Naive thymus-derived CD4-positive, alpha-beta T cell (primary cell): ENCODE data around the gene CDKAL1. TPM values are rescaled to one million over a fixed set of nuclear protein-coding genes. Genes with fewer than 3 reads are reported as not detected.

Source experiments
- ATAC-seq: fragments of 150-1000 bp; cut with Tn5 transposase; 2 replicates; pipeline ENCODE4 v1.10.0; 2021; ENCODE audit warnings: mild to moderate bottlenecking, moderate library complexity
- CTCF ChIA-PET: fragments of 350-600 bp; sonication (Branson Sonifier 250); formaldehyde crosslinking; loops from one replicate; lab custom pipeline; 2021; ENCODE audit warnings: antibody characterized with exemption; lab: Charles Lee
- POLR2A ChIA-PET: fragments of 350-600 bp; sonication (Branson Sonifier 250); formaldehyde crosslinking; loops from one replicate; lab custom pipeline; 2021; ENCODE audit warnings: antibody characterized with exemption, inconsistent platforms; lab: Charles Lee
- DNase-seq, 9 donors: peaks; one replicate each; pipeline versions ENCODE4 v3.0.0 to v3.0.0-alpha.2; 2020 to 2022; ENCODE audit warnings: mixed read lengths in 1 of 9
- H3K27ac ChIP-seq: one replicate; pipeline ENCODE4 v1.7.0; 2013; ENCODE audit warnings: mild to moderate bottlenecking, low read depth, low read length, moderate library complexity
- H3K27me3 ChIP-seq, 2 donors: one replicate each; pipeline ENCODE4 v1.7.0; 2013; ENCODE audit warnings: low read length in 2 of 2, mild to moderate bottlenecking in 2 of 2, moderate library complexity in 2 of 2; ENCODE audit not compliant: control insufficient read depth in 2 of 2, insufficient read depth in 2 of 2
- H3K36me3 ChIP-seq, 3 experiments: 1 replicate in 2 of 3; 2 replicates in 1 of 3; pipeline ENCODE4 v1.7.0; 2013; ENCODE audit warnings: low read length in 3 of 3, mild to moderate bottlenecking in 3 of 3, moderate library complexity in 1 of 3; ENCODE audit not compliant: insufficient read depth in 3 of 3, control insufficient read depth in 2 of 3
- H3K4me1 ChIP-seq, 2 donors: one replicate each; pipeline ENCODE4 v1.7.0; 2013; ENCODE audit warnings: low read length in 2 of 2, mild to moderate bottlenecking in 2 of 2, moderate library complexity in 1 of 2; ENCODE audit not compliant: control insufficient read depth in 2 of 2, insufficient read depth in 2 of 2
- H3K4me3 ChIP-seq: 2 replicates; pipeline ENCODE4 v1.7.0; 2013; ENCODE audit warnings: mild to moderate bottlenecking, low read length
- H3K9me3 ChIP-seq, 3 experiments: 1 replicate in 2 of 3; 2 replicates in 1 of 3; pipeline ENCODE4 v1.7.0; 2013; ENCODE audit warnings: low read length in 3 of 3; ENCODE audit not compliant: control insufficient read depth in 2 of 3
- H3K27ac Mint-ChIP-seq, 9 donors: one replicate each; pipeline ENCODE4 v1.8.0; 2020 to 2022; ENCODE audit warnings: mixed read lengths in 9 of 9, mild to moderate bottlenecking in 8 of 9, moderate library complexity in 5 of 9, inconsistent platforms in 2 of 9
- H3K27me3 Mint-ChIP-seq, 5 donors: one replicate each; pipeline ENCODE4 v1.8.0; 2021 to 2022; ENCODE audit warnings: mixed read lengths in 5 of 5, mild to moderate bottlenecking in 1 of 5
- H3K36me3 Mint-ChIP-seq, 5 donors: one replicate each; pipeline ENCODE4 v1.8.0; 2020 to 2022; ENCODE audit warnings: mixed read lengths in 5 of 5, mild to moderate bottlenecking in 3 of 5, inconsistent platforms in 1 of 5
- H3K4me1 Mint-ChIP-seq, 7 donors: one replicate each; pipeline ENCODE4 v1.8.0; 2020 to 2022; ENCODE audit warnings: mixed read lengths in 7 of 7, mild to moderate bottlenecking in 3 of 7, inconsistent platforms in 1 of 7
- H3K4me3 Mint-ChIP-seq, 10 donors: one replicate each; pipeline ENCODE4 v1.8.0; 2020 to 2022; ENCODE audit warnings: mild to moderate bottlenecking in 10 of 10, mixed read lengths in 10 of 10, moderate library complexity in 6 of 10, inconsistent platforms in 2 of 10
- H3K9me3 Mint-ChIP-seq, 11 donors: one replicate each; pipeline ENCODE4 v1.8.0; 2020 to 2022; ENCODE audit warnings: mixed read lengths in 11 of 11, mild to moderate bottlenecking in 4 of 11, inconsistent platforms in 1 of 11, moderate library complexity in 1 of 11
- intact Hi-C, 2 donors: fragments of 100-400 bp; cut with micrococcal nuclease; formaldehyde crosslinking; loops; one replicate each; pipeline ENCODE4 v1.15.1; 2023
- polyA plus RNA-seq, 2 donors: library from polyadenylated mRNA; unstranded; fragments of 300-500 nt; fragmentation: Illumina TruSeq; gene quantifications; one replicate each; pipeline ENCODE4 v1.2.3, GENCODE V29; 2021
- total RNA-seq, 6 experiments: library from RNA in 5 of 6; stranded (reverse) in 5 of 6; gene quantifications; 1 replicate in 5 of 6; 2 replicates in 1 of 6; pipeline ENCODE4 v1.2.3 and lab custom pipeline; 2021 to 2026

Gene CDKAL1
- total and polyA plus RNA-seq, 7 experiments from 2014 or later = 23.6 to 35.8 (median 29.8) TPM

GRCh38 chr6:20978151-20978614 lies 443.9 kb downstream of the CDKAL1 start:
- Histone ChIP-seq H3K4me3 (no peak overlapping the region), H3K36me3 (no peaks in the 10 kb centered on the region), H3K4me1 (no peaks in the 10 kb centered on the region), H3K27ac (no peak overlapping the region), H3K27me3 (no peaks in the 10 kb centered on the region), H3K9me3 (no peaks in the 10 kb centered on the region)
- DNase-seq = no peak
- peaks cover 0 to 21% (median 6%) of the 10 kb centered on the region in 11 donors for H3K9me3 Mint-ChIP-seq
- CTCF ChIA-PET = no interaction called here
- ATAC-seq = no peak
- no peak overlapping the region for H3K27ac Mint-ChIP-seq
- H3K36me3 Mint-ChIP-seq = peaks cover 4 to 44% (median 32%) of the 10 kb centered on the region in 5 donors
- POLR2A ChIA-PET = no interaction called here
- no peak overlapping the region for H3K4me3 Mint-ChIP-seq
- no peaks in the 10 kb centered on the region for H3K4me1 Mint-ChIP-seq
- intact Hi-C loops = no loop called here
- no peaks in the 10 kb centered on the region for H3K27me3 Mint-ChIP-seq

- no peak overlapping the region for H3K4me3 Mint-ChIP-seq
- peaks cover 0 to under 1% (median 0%) of the 10 kb centered on the region in 3 experiments for H3K9me3 ChIP-seq
- H3K36me3 Mint-ChIP-seq = peaks cover 9 to 46% (median 39%) of the 10 kb centered on the region in 5 donors
- no peak overlapping the region for H3K27ac ChIP-seq
- no peak overlapping the region for H3K4me3 ChIP-seq
- H3K27me3 Mint-ChIP-seq = no peaks in the 10 kb centered on the region
- ATAC-seq = no peak
- H3K9me3 Mint-ChIP-seq = peaks cover 2 to 27% (median 11%) of the 10 kb centered on the region in 11 donors
- H3K36me3 ChIP-seq = no peaks in the 10 kb centered on the region
- no peaks in the 10 kb centered on the region for H3K4me1 ChIP-seq
- ChIA-PET POLR2A (no interaction called here), CTCF (no interaction called here)
- no peaks in the 10 kb centered on the region for H3K27me3 ChIP-seq
- no peaks in the 10 kb centered on the region for H3K4me1 Mint-ChIP-seq
- no peak overlapping the region for H3K27ac Mint-ChIP-seq
- intact Hi-C loops = no loop called here
- DNase-seq = no peak
Observed at GRCh38 chr6:20979076-20979475, 444.8 kb downstream of the CDKAL1 start.

GRCh38 chr6:20983961-20984360 lies 449.7 kb downstream of the CDKAL1 start:
- Histone ChIP-seq H3K4me1 (no peaks in the 10 kb centered on the region), H3K27ac (no peak overlapping the region), H3K27me3 (no peaks in the 10 kb centered on the region), H3K4me3 (no peak overlapping the region), H3K9me3 (peaks cover 0 to 7% (median 0%) of the 10 kb centered on the region in 3 experiments), H3K36me3 (no peaks in the 10 kb centered on the region)
- H3K27ac Mint-ChIP-seq = no peak overlapping the region
- no peak overlapping the region for H3K4me3 Mint-ChIP-seq
- DNase-seq (no peak), ATAC-seq (no peak)
- intact Hi-C loops = no loop called here
- POLR2A ChIA-PET = no interaction called here
- CTCF ChIA-PET = interaction anchor here (0.6 kb wide), 1 partner anchor 390 kb away, joined by 5 read pairs; no protein-coding TSS in a partner anchor
- H3K27me3 Mint-ChIP-seq = no peaks in the 10 kb centered on the region
- H3K36me3 Mint-ChIP-seq = peaks cover 5 to 60% (median 51%) of the 10 kb centered on the region in 5 donors
- H3K4me1 Mint-ChIP-seq = peaks cover 0 to 4% (median 0%) of the 10 kb centered on the region in 7 donors
- H3K9me3 Mint-ChIP-seq = peaks cover 4 to 44% (median 15%) of the 10 kb centered on the region in 11 donors

DNA sequence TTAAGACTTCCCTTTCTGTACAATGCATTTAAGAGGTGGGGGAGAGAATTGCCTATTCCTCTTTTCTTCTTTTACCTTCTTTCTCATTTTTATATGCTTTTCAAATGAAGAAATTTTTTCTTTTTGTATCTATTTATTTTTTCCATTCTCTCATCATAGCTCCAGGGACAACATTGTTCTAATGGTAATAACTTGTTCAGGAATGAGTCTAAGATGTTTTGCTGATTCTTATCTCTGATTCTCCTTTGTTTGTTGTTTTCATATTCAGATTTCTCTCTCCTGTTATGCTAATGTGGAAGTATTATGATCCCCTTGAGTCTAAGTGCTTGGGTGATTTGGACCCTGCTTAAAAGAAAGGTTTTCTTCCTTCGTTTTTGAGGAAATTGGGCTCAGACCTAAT lies 451.6 kb downstream of the CDKAL1 start:
- Mint-ChIP-seq H3K36me3 (peaks cover 4 to 54% (median 46%) of the 10 kb centered on the region in 5 donors), H3K27me3 (no peaks in the 10 kb centered on the region), H3K4me1 (peaks cover 0 to 4% (median 0%) of the 10 kb centered on the region in 7 donors)

DNA sequence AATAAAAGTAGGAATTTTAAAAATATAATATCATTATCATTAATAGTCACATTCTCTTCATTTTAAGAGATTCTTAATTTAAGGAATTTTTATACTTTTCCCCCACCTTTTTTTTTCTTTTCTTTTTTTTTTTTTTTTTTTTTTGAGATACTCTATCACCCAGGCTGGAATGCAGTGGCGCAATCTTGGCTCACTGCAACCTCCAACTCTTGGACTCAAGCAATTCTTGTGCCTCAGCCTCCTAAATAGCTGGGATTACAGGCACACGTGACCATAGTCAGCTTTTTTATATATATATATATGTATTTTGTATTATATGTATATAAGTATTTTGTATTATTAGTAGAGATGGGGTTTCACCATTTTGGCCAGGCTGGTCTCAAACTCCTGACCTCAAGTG lies 457.7 kb downstream of the CDKAL1 start:
- H3K4me3 Mint-ChIP-seq = no peak overlapping the region
- POLR2A ChIA-PET = no interaction called here
- H3K4me3 ChIP-seq = no peak overlapping the region
- no peaks in the 10 kb centered on the region for H3K36me3 ChIP-seq
- no peak overlapping the region for H3K27ac ChIP-seq
- intact Hi-C loops = no loop called here
- ATAC-seq (no peak), DNase-seq (no peak)
- H3K27ac Mint-ChIP-seq = no peak overlapping the region
- H3K27me3 ChIP-seq = no peaks in the 10 kb centered on the region
- no peaks in the 10 kb centered on the region for H3K4me1 Mint-ChIP-seq
- no peaks in the 10 kb centered on the region for H3K4me1 ChIP-seq
- H3K9me3 Mint-ChIP-seq = peaks cover 0 to 8% (median 0%) of the 10 kb centered on the region in 11 donors
- peaks cover 9 to 56% (median 44%) of the 10 kb centered on the region in 5 donors for H3K36me3 Mint-ChIP-seq
- no peaks in the 10 kb centered on the region for H3K27me3 Mint-ChIP-seq
- CTCF ChIA-PET = no interaction called here
- no peaks in the 10 kb centered on the region for H3K9me3 ChIP-seq

More for the DNA sequence above, 451.6 kb downstream of the CDKAL1 start:
- Histone ChIP-seq H3K27ac (no peak overlapping the region), H3K9me3 (peaks cover 0 to 7% (median 0%) of the 10 kb centered on the region in 3 experiments), H3K4me1 (no peaks in the 10 kb centered on the region), H3K4me3 (no peak overlapping the region), H3K36me3 (no peaks in the 10 kb centered on the region), H3K27me3 (no peaks in the 10 kb centered on the region)
- Mint-ChIP-seq H3K9me3 (peaks cover 4 to 35% (median 14%) of the 10 kb centered on the region in 11 donors), H3K4me3 (no peak overlapping the region), H3K27ac (no peak overlapping the region)
- CTCF ChIA-PET = interaction anchor here (0.6 kb wide), 1 partner anchor 9 kb away, joined by 3 read pairs; no protein-coding TSS in a partner anchor
- DNase-seq (no peak), ATAC-seq (no peak)
- intact Hi-C loops = no loop called here
- POLR2A ChIA-PET = no interaction called here

DNA sequence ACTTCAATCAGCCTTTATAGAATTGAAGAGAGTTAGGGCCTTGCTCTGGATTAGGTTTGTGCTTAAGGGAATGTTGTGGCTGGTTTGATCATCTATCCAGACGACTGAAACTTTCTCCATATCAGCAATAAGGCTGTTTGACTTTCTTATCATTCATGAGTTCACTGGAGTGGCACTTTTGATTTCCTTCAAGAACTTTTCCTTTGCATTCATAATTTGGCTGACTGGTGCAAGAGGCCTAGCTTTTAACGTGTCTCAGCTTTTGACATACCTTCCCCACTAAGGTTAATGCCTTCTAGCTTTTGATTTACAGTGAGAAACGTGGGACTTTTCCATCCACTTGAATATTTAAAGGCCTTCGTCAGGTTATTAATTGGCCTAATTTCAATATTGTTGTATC lies 461.8 kb downstream of the CDKAL1 start:
- Histone ChIP-seq H3K9me3 (no peaks in the 10 kb centered on the region), H3K4me1 (no peaks in the 10 kb centered on the region), H3K36me3 (no peaks in the 10 kb centered on the region), H3K4me3 (no peak overlapping the region), H3K27me3 (no peaks in the 10 kb centered on the region), H3K27ac (no peak overlapping the region)
- ChIA-PET CTCF (no interaction called here), POLR2A (no interaction called here)
- intact Hi-C loops = no loop called here
- Mint-ChIP-seq H3K27me3 (no peaks in the 10 kb centered on the region), H3K4me3 (no peak overlapping the region), H3K36me3 (peaks cover 9 to 62% (median 46%) of the 10 kb centered on the region in 5 donors), H3K4me1 (peaks cover 0 to 4% (median 1%) of the 10 kb centered on the region in 7 donors), H3K27ac (no peak overlapping the region), H3K9me3 (peaks cover 0 to 4% (median 0%) of the 10 kb centered on the region in 11 donors)
- DNase-seq = no peak
- no peak for ATAC-seq
